Heart right ventricle (tissue), 16 donors: ENCODE data around the gene ZNF385B. TPM values are rescaled to one million over a fixed set of nuclear protein-coding genes. Genes with fewer than 3 reads are reported as not detected.
"Not testable (repeated sequence)": the region's sequence is repeated elsewhere in the genome, so short reads cannot be mapped to it uniquely, and the experiment has no call there.

ENCODE experiments used
- ATAC-seq, 8 donors: fragments of 200-7000 bp; cut with Tn5 transposase; one replicate each; pipeline ENCODE4 v1.9.1; 2020; ENCODE audit warnings: mild to moderate bottlenecking in 8 of 8, moderate library complexity in 8 of 8, moderate number of reproducible peaks in 1 of 8
- DNase-seq, 2 donors: peaks; one replicate each; pipeline ENCODE4 v3.0.0-alpha.2; 2020
- H3K27ac ChIP-seq, 10 donors: fragments of 200-600 bp; sonication (generic) in 2 of 10; one replicate each; pipeline versions ENCODE4 v1.5.0 to v1.8.0; 2020 to 2022; ENCODE audit warnings: mild to moderate bottlenecking in 3 of 10
- H3K27me3 ChIP-seq, 7 donors: fragments of 200-600 bp; one replicate each; pipeline ENCODE4 v1.8.0; 2021 to 2022; ENCODE audit warnings: mild to moderate bottlenecking in 2 of 7
- H3K36me3 ChIP-seq, 9 donors: fragments of 200-600 bp; sonication (generic) in 1 of 9; one replicate each; pipeline versions ENCODE4 v1.5.0 to v1.8.0; 2020 to 2022; ENCODE audit warnings: mild to moderate bottlenecking in 2 of 9
- H3K4me1 ChIP-seq, 9 donors: fragments of 200-600 bp; sonication (generic) in 1 of 9; one replicate each; pipeline versions ENCODE4 v1.5.0 to v1.8.0; 2020 to 2022; ENCODE audit warnings: mild to moderate bottlenecking in 4 of 9
- H3K4me3 ChIP-seq, 10 donors: fragments of 200-600 bp; sonication (generic) in 2 of 10; one replicate each; pipeline versions ENCODE4 v1.5.0 to v1.8.0; 2020 to 2022; ENCODE audit warnings: mild to moderate bottlenecking in 7 of 10, moderate library complexity in 2 of 10
- H3K9me3 ChIP-seq, 11 donors: fragments of 200-600 bp in 10 of 11; sonication (generic) in 2 of 11; one replicate each; pipeline versions ENCODE4 v1.5.0 to v1.8.0; 2013 to 2022; ENCODE audit warnings: mild to moderate bottlenecking in 2 of 11, control low read depth in 1 of 11, moderate library complexity in 1 of 11
- CTCF ChIP-seq, 9 donors: fragments of 200-600 bp; sonication (generic) in 2 of 9; IDR thresholded peaks; one replicate each; pipeline versions ENCODE4 v1.5.0 to v1.8.0; 2021 to 2022; ENCODE audit warnings: antibody characterized with exemption in 9 of 9, mild to moderate bottlenecking in 5 of 9, moderate library complexity in 1 of 9
- WGBS, 2 donors: extraction: QIAGEN DNeasy Blood & Tissue Kit; methylation state at CpG; one replicate each; pipeline ENCODE4 v1.1.7; 2013; ENCODE audit warnings: inconsistent platforms in 1 of 2; 5-methylcytosine and 5-hydroxymethylcytosine counted together
- intact Hi-C, 10 donors: fragments of 100-400 bp; cut with DNase I; formaldehyde crosslinking; loops; one replicate each; pipeline versions ENCODE4 v1.11.1 to v1.14.2; 2022
- polyA plus RNA-seq, 2 donors: library from polyadenylated mRNA; stranded (reverse); fragments of 200-250 nt; gene quantifications; one replicate each; pipeline ENCODE4 v1.2.3, GENCODE V29; 2013
- total RNA-seq, 10 donors: library from RNA; stranded (reverse); fragmentation: NEBNext Ultra II Directional in 3 of 10; extraction: Animal tissue kit (Norgen Biotek cat#: 25700) in 3 of 10; gene quantifications; one replicate each; pipeline versions ENCODE4 v1.2.1 to v1.2.4, GENCODE V29; 2021 to 2023
- donor health status: Arrhythmogenic right ventricular cardiomyopathy.
- donor health status: ischemic (EF 13 %, LVEDD 7.1; RV severe dilation, severe dysfunction).
- donor health status: healthy with polysubstance abuse.
- donor health status: DM: no; HTN: yes; CAD: no.
- donor health status: DM: no; HTN: no; CAD: no.
- donor health status: ischemic (EF 25% LVEDD 6.9; RV normal size, moderate dysfunction).
- donor health status: ischemic (EF 25% LVEDD 5.7; RV mildly dilated, moderate dysfunction).
- donor health status: healthy.
- donor health status: DM: yes; HTN: yes; CAD: no.
- donor health status: Ischemic cardiomyopathy.
- donor health status: ischemic (EF 35%, LVEDD 5.7; RV mildly dilated, moderate dysfunction).
- donor health status: nonischemic (EF 11% LVEDD 7.7; RV severe dilation, severe dysfunction).
- donor health status: DM: yes; HTN: yes; CAD: no.
- donor health status: PGD.
- donor health status: ischemic (EF 29% LVEDD 5.4; RV normal size, mild dysfunction).
- donor health status: nonischemic (EF 23%, LVEDD 6.1; RV moderate dilation, normal function).

ZNF385B gene
- total and polyA plus RNA-seq, 12 donors: 0.19 to 19.7 (median 1.7) TPM

- Histone ChIP-seq H3K4me1 (no peaks in the 10 kb centered on the region), H3K9me3 (no peaks in the 10 kb centered on the region), H3K27ac (no peak overlapping the region), H3K4me3 (no peak overlapping the region), H3K27me3 (no peaks in the 10 kb centered on the region), H3K36me3 (no peaks in the 10 kb centered on the region)
- DNase-seq: no peak
- no peak for ATAC-seq
- no peak for TF ChIP-seq CTCF (IDR thresholded peaks at IDR 0.05)
- intact Hi-C loops: no loop called here
- 72 to 77% methylated on average over 3 of the region's 3 CpGs for WGBS, 2 donors
Observed at GRCh38 chr2:179790235-179791217, 70.9 kb downstream of the ZNF385B start.

GRCh38 chr2:179788104-179788503 is 73.3 kb downstream of the ZNF385B start:
- H3K36me3 ChIP-seq: no peaks in the 10 kb centered on the region
- DNase-seq (no peak), ATAC-seq (no peak)
- H3K4me3 ChIP-seq: no peak overlapping the region
- TF ChIP-seq CTCF (IDR thresholded peaks at IDR 0.05): no peak
- H3K4me1 ChIP-seq: no peaks in the 10 kb centered on the region
- WGBS, 2 donors: 83 to 85% methylated on average over 3 of the region's 3 CpGs
- no peaks in the 10 kb centered on the region for H3K9me3 ChIP-seq
- intact Hi-C loops: no loop called here
- no peak overlapping the region for H3K27ac ChIP-seq
- H3K27me3 ChIP-seq: no peaks in the 10 kb centered on the region

GRCh38 chr2:179787601-179788000 is 73.8 kb downstream of the ZNF385B start:
- no peak overlapping the region for H3K27ac ChIP-seq
- TF ChIP-seq CTCF (IDR thresholded peaks at IDR 0.05): no peak
- DNase-seq (no peak), ATAC-seq (no peak)
- no peaks in the 10 kb centered on the region for H3K4me1 ChIP-seq
- no peaks in the 10 kb centered on the region for H3K27me3 ChIP-seq
- intact Hi-C loops: no loop called here
- no peaks in the 10 kb centered on the region for H3K36me3 ChIP-seq
- H3K4me3 ChIP-seq: no peak overlapping the region
- H3K9me3 ChIP-seq: no peaks in the 10 kb centered on the region
- WGBS, 2 donors: 6 to 19% methylated on average over 2 of the region's 2 CpGs

- H3K4me1 ChIP-seq: no peaks in the 10 kb centered on the region
- no peak overlapping the region for H3K4me3 ChIP-seq
- H3K9me3 ChIP-seq: no peaks in the 10 kb centered on the region
- ATAC-seq (no peak), DNase-seq (no peak)
- H3K27ac ChIP-seq: no peak overlapping the region
- TF ChIP-seq CTCF (IDR thresholded peaks at IDR 0.05): no peak
- no peaks in the 10 kb centered on the region for H3K36me3 ChIP-seq
- WGBS, 2 donors: 89 to 100% methylated on average over 1 of the region's 1 CpG
- no peaks in the 10 kb centered on the region for H3K27me3 ChIP-seq
- intact Hi-C loops: no loop called here
Observed at GRCh38 chr2:179785902-179786301, 75.5 kb downstream of the ZNF385B start.

- H3K27me3 ChIP-seq, H3K4me3 ChIP-seq, ATAC-seq, DNase-seq, H3K27ac ChIP-seq, H3K4me1 ChIP-seq, intact Hi-C loops, H3K36me3 ChIP-seq, H3K9me3 ChIP-seq: not testable (repeated sequence)
- WGBS, 2 donors: 57 to 65% methylated on average over 2 of the region's 2 CpGs
Observed at GRCh38 chr2:179782346-179782745, 79.1 kb downstream of the ZNF385B start.
